WERI-Rb-1 (cell line): ENCODE measurements around the gene DYNC2H1.
A peak's percentile ranks its signal among the peaks of the same experiment; 100 is the strongest.

Source experiments
- DNase-seq: peaks from one replicate; pipeline ENCODE4 v3.0.0-alpha.2; 2020
- H3K27ac ChIP-seq: fragments of 250-450 bp; sonication (Bioruptor Pico); 2 replicates; pipeline ENCODE4 v1.5.1; 2020; ENCODE audit warnings: mild to moderate bottlenecking, moderate library complexity
- H3K27me3 ChIP-seq: fragments of 250-450 bp; sonication (Bioruptor Pico); 2 replicates; pipeline ENCODE4 v1.5.1; 2021; ENCODE audit warnings: mild to moderate bottlenecking, low read depth, moderate library complexity; ENCODE audit not compliant: insufficient read depth, severe bottlenecking
- H3K36me3 ChIP-seq: fragments of 250-450 bp; sonication (Bioruptor Pico); 2 replicates; pipeline ENCODE4 v1.5.1; 2020; ENCODE audit warnings: mild to moderate bottlenecking, moderate library complexity
- H3K4me3 ChIP-seq: 2 replicates; pipeline ENCODE4 v1.5.1; 2011; ENCODE audit warnings: low read depth, mild to moderate bottlenecking, control low read depth, low read length
- H3K9me3 ChIP-seq: fragments of 250-450 bp; sonication (Bioruptor Pico); 2 replicates; pipeline ENCODE4 v1.5.1; 2021; ENCODE audit warnings: mild to moderate bottlenecking, moderate library complexity; ENCODE audit not compliant: severe bottlenecking
- CTCF ChIP-seq: IDR thresholded peaks from 2 replicates; pipeline ENCODE4 v1.5.1; 2011; ENCODE audit warnings: low read depth, mild to moderate bottlenecking, control low read depth, inconsistent platforms, low read length

The DYNC2H1 gene

GRCh38 chr11:103338621-103339484 is 229.6 kb downstream of the DYNC2H1 start:
- Histone ChIP-seq H3K27ac (no peak overlapping the region), H3K36me3 (no peaks in the 10 kb centered on the region), H3K9me3 (no peaks in the 10 kb centered on the region), H3K27me3 (no peaks in the 10 kb centered on the region), H3K4me3 (no peak overlapping the region)
- peak; percentile 62 for DNase-seq
- peak; percentile 58 for TF ChIP-seq CTCF

- no peaks in the 10 kb centered on the region for H3K27me3 ChIP-seq
- no peaks in the 10 kb centered on the region for H3K9me3 ChIP-seq
- no peak overlapping the region for H3K27ac ChIP-seq
- no peaks in the 10 kb centered on the region for H3K36me3 ChIP-seq
- no peak for DNase-seq
- TF ChIP-seq CTCF: no peak
- no peak overlapping the region for H3K4me3 ChIP-seq
Measured at GRCh38 chr11:103339485-103339857, 230.2 kb downstream of the DYNC2H1 start.

GRCh38 chr11:103340956-103341355 is 231.7 kb downstream of the DYNC2H1 start:
- Histone ChIP-seq H3K27ac (no peak overlapping the region), H3K9me3 (no peaks in the 10 kb centered on the region), H3K36me3 (no peaks in the 10 kb centered on the region), H3K4me3 (no peak overlapping the region), H3K27me3 (no peaks in the 10 kb centered on the region)
- no peak for DNase-seq
- TF ChIP-seq CTCF: no peak

GRCh38 chr11:103344886-103345285 is 235.7 kb downstream of the DYNC2H1 start:
- Histone ChIP-seq H3K4me3 (no peak overlapping the region), H3K27ac (no peak overlapping the region), H3K9me3 (no peaks in the 10 kb centered on the region), H3K36me3 (no peaks in the 10 kb centered on the region), H3K27me3 (no peaks in the 10 kb centered on the region)
- no peak for DNase-seq
- no peak for TF ChIP-seq CTCF

GRCh38 chr11:103349595-103349994 is 240.4 kb downstream of the DYNC2H1 start:
- no peaks in the 10 kb centered on the region for H3K36me3 ChIP-seq
- DNase-seq: no peak
- no peaks in the 10 kb centered on the region for H3K9me3 ChIP-seq
- no peaks in the 10 kb centered on the region for H3K27me3 ChIP-seq
- no peak overlapping the region for H3K27ac ChIP-seq
- no peak for TF ChIP-seq CTCF
- no peak overlapping the region for H3K4me3 ChIP-seq

- no peaks in the 10 kb centered on the region for H3K9me3 ChIP-seq
- no peak overlapping the region for H3K4me3 ChIP-seq
- H3K27me3 ChIP-seq: no peaks in the 10 kb centered on the region
- no peaks in the 10 kb centered on the region for H3K36me3 ChIP-seq
- DNase-seq: no peak
- TF ChIP-seq CTCF: no peak
- no peak overlapping the region for H3K27ac ChIP-seq
Measured at GRCh38 chr11:103354656-103355055, 245.4 kb downstream of the DYNC2H1 start.
